ENCODE results near the gene LRAT. TPM values are rescaled to one million over a fixed set of nuclear protein-coding genes. Genes with fewer than 3 reads are reported as not detected.

The LRAT gene
- total and polyA plus RNA-seq, 9 of the 15 experiments (the other 6 are each of a cell fraction or from before 2014, with no cell fraction given): 0.03 to 0.41 (median 0.07) TPM; not detected in 4

DNA sequence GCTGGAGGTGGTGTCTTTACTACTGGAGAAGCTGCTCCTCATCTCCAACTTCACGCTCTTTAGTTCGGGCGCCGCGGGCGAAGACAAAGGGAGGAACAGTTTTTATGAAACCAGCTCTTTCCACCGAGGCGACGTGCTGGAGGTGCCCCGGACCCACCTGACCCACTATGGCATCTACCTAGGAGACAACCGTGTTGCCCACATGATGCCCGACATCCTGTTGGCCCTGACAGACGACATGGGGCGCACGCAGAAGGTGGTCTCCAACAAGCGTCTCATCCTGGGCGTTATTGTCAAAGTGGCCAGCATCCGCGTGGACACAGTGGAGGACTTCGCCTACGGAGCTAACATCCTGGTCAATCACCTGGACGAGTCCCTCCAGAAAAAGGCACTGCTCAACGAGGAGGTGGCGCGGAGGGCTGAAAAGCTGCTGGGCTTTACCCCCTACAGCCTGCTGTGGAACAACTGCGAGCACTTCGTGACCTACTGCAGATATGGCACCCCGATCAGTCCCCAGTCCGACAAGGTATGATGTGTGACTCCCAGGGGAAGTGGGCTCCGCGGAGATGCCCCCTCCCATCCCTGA, 634 bp downstream of the LRAT start:
- H2AFZ ChIP-seq (ENCODE audit: low read depth, low read length): no peak overlapping the region
- H3K27me3 ChIP-seq (ENCODE audit: control insufficient read depth in 2 of 2, insufficient read depth in 2 of 2, low read length in 2 of 2): peaks cover 15 to 39% of the 10 kb centered on the region in 2 experiments; a peak in 4 of 5 replicates
- H3K27ac ChIP-seq (ENCODE audit: extremely low read depth, low read depth, low read length): no peak overlapping the region
- FAIRE-seq (no peak), DNase-seq (ENCODE audit: extremely low read depth in 1 of 4, low spot score in 3 of 4) (no peak), ATAC-seq (no peak; the same call in 1 of the 3 replicates)
- ChIA-PET CTCF (ENCODE audit: low intra/inter-chr PET ratio) (no interaction called here), POLR2A (no interaction called here)
- H3K4me1 ChIP-seq (replicated peaks in 1 of 2; ENCODE audit: control insufficient read depth in 2 of 2, insufficient read depth in 2 of 2, low read length in 2 of 2): peaks cover 0 to 16% of the 10 kb centered on the region in 2 experiments; a peak in 2 of 5 replicates
- no peaks in the 10 kb centered on the region for H3K79me2 ChIP-seq (ENCODE audit: control insufficient read depth, insufficient read depth, low read length)
- H3K4me2 ChIP-seq (ENCODE audit: insufficient read depth, low read length): no peak overlapping the region
- in situ Hi-C loops (cut with MboI) (no loop called here), intact Hi-C loops (cut with micrococcal nuclease) (no loop called here)
- no peaks in the 10 kb centered on the region for H3K9me1 ChIP-seq (ENCODE audit: control insufficient read depth, insufficient read depth, low read length)
- WGBS (ENCODE audit: insufficient coverage, low coverage, missing lambda C conversion rate): 10% methylated on average over 29 of the region's 31 CpGs
- H3K9ac ChIP-seq (ENCODE audit: insufficient read depth in 1 of 2, low read depth in 2 of 2, low read length in 2 of 2): no peak overlapping the region; a peak in 1 of 4 replicates
- no peaks in the 10 kb centered on the region for H3K9me3 ChIP-seq (replicated peaks; ENCODE audit: control insufficient read depth, insufficient read depth, low read depth, low read length)
- H3K4me3 ChIP-seq: no peak overlapping the region
- no peaks in the 10 kb centered on the region for H4K20me1 ChIP-seq (replicated peaks; ENCODE audit: control insufficient read depth, insufficient read depth, low read length)
- BruUV-seq (replicated peaks): no TSS peak
- H3K36me3 ChIP-seq (ENCODE audit: control insufficient read depth, insufficient read depth, low read length): no peaks in the 10 kb centered on the region
- TF ChIP-seq POLR3A (IDR thresholded peaks at IDR 0.05; ENCODE audit: borderline replicate concordance, extremely low read depth, insufficient read depth, insufficient read length) (no peak), NKRF (IDR thresholded peaks at IDR 0.05; ENCODE audit: borderline replicate concordance) (no peak), DIDO1 (tag; IDR thresholded peaks at IDR 0.05; ENCODE audit: low read depth) (no peak), MCM7 (IDR thresholded peaks at IDR 0.05) (no peak), CEBPB (tag; IDR thresholded peaks at IDR 0.05) (no peak), CTCFL (IDR thresholded peaks at IDR 0.05; ENCODE audit: borderline replicate concordance, insufficient read depth, low read depth, low read length, poor library complexity, severe bottlenecking) (no peak), DDX20 (tag; IDR thresholded peaks at IDR 0.05; ENCODE audit: low read depth) (no peak), HNRNPUL1 (IDR thresholded peaks at IDR 0.05; ENCODE audit: low read length) (no peak), BRCA1 (IDR thresholded peaks at IDR 0.05) (no peak), BRCA1 (CRISPR knock-in tag; IDR thresholded peaks at IDR 0.05) (no peak), GTF2F1 (IDR thresholded peaks at IDR 0.05; ENCODE audit: low read depth, low read length) (no peak), ZNF165 (CRISPR knock-in tag; IDR thresholded peaks at IDR 0.05; ENCODE audit: borderline replicate concordance) (no peak), SLC30A9 (CRISPR knock-in tag; IDR thresholded peaks at IDR 0.05) (no peak)
- TF ChIP-seq, protein P1, sequence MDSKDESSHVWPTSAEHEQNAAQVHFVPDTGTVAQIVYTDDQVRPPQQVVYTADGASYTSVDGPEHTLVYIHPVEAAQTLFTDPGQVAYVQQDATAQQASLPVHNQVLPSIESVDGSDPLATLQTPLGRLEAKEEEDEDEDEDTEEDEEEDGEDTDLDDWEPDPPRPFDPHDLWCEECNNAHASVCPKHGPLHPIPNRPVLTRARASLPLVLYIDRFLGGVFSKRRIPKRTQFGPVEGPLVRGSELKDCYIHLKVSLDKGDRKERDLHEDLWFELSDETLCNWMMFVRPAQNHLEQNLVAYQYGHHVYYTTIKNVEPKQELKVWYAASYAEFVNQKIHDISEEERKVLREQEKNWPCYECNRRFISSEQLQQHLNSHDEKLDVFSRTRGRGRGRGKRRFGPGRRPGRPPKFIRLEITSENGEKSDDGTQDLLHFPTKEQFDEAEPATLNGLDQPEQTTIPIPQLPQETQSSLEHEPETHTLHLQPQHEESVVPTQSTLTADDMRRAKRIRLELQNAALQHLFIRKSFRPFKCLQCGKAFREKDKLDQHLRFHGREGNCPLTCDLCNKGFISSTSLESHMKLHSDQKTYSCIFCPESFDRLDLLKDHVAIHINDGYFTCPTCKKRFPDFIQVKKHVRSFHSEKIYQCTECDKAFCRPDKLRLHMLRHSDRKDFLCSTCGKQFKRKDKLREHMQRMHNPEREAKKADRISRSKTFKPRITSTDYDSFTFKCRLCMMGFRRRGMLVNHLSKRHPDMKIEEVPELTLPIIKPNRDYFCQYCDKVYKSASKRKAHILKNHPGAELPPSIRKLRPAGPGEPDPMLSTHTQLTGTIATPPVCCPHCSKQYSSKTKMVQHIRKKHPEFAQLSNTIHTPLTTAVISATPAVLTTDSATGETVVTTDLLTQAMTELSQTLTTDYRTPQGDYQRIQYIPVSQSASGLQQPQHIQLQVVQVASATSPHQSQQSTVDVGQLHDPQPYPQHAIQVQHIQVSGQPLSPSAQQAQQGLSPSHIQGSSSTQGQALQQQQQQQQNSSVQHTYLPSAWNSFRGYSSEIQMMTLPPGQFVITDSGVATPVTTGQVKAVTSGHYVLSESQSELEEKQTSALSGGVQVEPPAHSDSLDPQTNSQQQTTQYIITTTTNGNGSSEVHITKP (IDR thresholded peaks at IDR 0.05; ENCODE audit: partially characterized antibody): no peak

Measured in K562 (cell line).